ENCODE data around the gene CTTNBP2NL.

The CTTNBP2NL gene

DNA sequence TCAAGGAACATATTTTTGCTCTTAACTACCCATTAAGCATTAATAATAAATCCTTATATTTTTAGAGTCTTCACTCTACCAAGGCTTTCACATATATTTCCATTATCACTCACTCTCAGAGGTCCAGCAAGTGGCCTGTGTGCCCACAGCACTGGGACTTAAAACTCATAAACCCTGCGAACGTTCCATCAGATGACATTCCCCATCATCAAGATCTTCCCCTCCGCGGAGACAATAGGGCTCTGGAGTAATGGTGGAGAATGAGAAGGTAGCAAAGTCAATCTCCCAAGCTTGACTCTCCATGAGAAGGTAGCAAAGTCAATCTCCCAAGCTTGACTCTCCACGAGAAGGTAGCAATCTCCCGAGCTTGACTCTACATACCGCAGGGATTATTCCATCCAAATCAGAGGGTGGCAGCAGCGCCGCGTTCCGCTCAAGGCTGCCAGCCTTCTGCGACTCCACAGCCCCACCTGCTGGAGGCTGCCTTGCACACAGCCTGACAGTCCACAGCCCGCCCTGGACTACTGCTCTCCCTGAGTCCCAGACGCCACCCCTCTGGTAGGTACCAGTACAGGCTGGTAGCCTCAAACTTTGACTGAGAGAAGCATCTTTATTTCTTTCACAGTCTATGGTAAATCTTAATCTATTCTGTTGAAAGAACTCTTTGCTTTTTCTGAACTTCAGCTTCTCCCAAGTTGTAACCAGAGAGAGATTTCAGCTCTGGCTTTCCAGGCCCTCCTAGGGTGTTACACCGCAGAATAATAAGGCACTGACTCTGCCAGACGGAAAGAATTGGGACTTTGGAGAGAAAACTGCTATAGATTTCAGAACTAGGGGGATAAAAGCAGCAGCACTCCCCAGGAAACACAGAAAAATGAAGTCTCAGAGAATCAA lies 26.4 kb upstream of the CTTNBP2NL start:
- no peak overlapping the region for H3K27ac ChIP-seq (ENCODE audit: low read depth, low read length)
- H3K36me3 ChIP-seq (ENCODE audit: control insufficient read depth, insufficient read depth, low read length) = no peaks in the 10 kb centered on the region
- H3K9ac ChIP-seq (ENCODE audit: low read depth, low read length) = no peak overlapping the region
- no peaks in the 10 kb centered on the region for H3K27me3 ChIP-seq (ENCODE audit: control insufficient read depth, insufficient read depth, low read length)
- H3K4me1 ChIP-seq (ENCODE audit: control insufficient read depth, insufficient read depth, low read length) = no peaks in the 10 kb centered on the region
- no peak overlapping the region for H3K4me3 ChIP-seq (ENCODE audit: low read depth, low read length)
- H3K9me3 ChIP-seq (ENCODE audit: control insufficient read depth, insufficient read depth, low read length) = no peaks in the 10 kb centered on the region

DNA sequence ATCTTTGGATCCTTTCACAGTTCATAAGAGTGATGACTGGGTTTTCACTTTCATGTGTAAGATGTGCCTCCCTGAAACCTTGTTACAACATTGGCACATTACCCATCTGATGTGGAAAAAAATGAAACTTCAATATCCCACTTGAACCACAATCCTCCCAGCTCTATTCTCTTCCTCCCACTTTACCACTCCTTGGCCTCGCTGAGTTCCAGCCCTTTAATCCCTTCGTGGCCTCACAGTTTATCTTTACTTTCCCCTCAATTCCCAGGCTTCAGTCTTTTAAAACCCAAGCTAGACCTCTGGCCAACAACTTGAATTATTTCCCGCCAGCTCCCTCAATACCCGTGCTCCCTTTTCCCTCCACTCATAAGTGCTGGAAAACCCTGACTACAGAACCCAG lies 25.0 kb upstream of the CTTNBP2NL start:
- no peak overlapping the region for H3K4me3 ChIP-seq (ENCODE audit: low read depth, low read length)
- H3K27me3 ChIP-seq (ENCODE audit: control insufficient read depth, insufficient read depth, low read length) = no peaks in the 10 kb centered on the region
- H3K9me3 ChIP-seq (ENCODE audit: control insufficient read depth, insufficient read depth, low read length) = no peaks in the 10 kb centered on the region
- H3K36me3 ChIP-seq (ENCODE audit: control insufficient read depth, insufficient read depth, low read length) = no peaks in the 10 kb centered on the region
- H3K27ac ChIP-seq (ENCODE audit: low read depth, low read length) = no peak overlapping the region
- no peak overlapping the region for H3K9ac ChIP-seq (ENCODE audit: low read depth, low read length)
- no peaks in the 10 kb centered on the region for H3K4me1 ChIP-seq (ENCODE audit: control insufficient read depth, insufficient read depth, low read length)

DNA sequence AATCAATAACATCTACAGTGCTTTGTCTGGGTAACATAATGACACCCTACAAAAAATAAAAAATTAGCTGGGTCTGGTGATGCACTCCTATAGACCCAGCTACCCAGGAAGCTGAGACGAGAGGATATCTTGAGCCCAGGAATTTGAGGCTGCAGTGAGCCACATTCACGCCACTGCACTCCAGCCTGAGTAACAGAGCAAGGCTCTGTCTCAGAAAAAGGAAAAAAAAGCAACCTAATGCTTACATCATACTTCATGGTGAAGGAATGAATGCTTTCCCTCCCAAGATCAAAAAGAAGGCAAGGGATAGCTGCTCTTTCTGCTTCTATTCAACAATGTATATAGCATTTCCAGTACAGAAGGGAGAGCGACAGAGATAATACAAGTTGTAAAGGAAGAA lies 24.2 kb upstream of the CTTNBP2NL start:
- Histone ChIP-seq H3K4me1 (ENCODE audit: control insufficient read depth, insufficient read depth, low read length) (no peaks in the 10 kb centered on the region), H3K9me3 (ENCODE audit: control insufficient read depth, insufficient read depth, low read length) (no peaks in the 10 kb centered on the region), H3K27ac (ENCODE audit: low read depth, low read length) (no peak overlapping the region), H3K9ac (ENCODE audit: low read depth, low read length) (no peak overlapping the region), H3K4me3 (ENCODE audit: low read depth, low read length) (no peak overlapping the region), H3K27me3 (ENCODE audit: control insufficient read depth, insufficient read depth, low read length) (no peaks in the 10 kb centered on the region), H3K36me3 (ENCODE audit: control insufficient read depth, insufficient read depth, low read length) (no peaks in the 10 kb centered on the region)

DNA sequence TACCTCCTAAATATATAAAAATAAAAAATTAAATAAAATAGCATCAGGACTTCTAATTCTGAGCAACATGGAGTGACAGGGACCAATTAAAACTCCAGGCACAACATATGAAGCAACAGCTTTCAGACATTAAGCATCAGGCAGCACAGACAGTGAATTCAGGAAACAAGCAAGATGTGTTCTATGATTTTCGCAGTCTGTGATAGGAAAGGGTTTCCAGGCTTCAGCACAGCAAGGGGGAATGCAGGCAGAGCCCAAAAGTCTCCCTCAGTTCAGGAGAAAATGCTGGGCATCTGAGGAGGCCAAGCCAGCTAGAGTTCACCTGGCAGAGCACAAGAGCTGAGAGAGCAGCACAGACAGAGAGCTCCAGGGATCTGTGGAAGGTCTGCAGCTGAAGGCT lies 22.2 kb upstream of the CTTNBP2NL start:
- Histone ChIP-seq H3K36me3 (ENCODE audit: control insufficient read depth, insufficient read depth, low read length) (no peaks in the 10 kb centered on the region), H3K27me3 (ENCODE audit: control insufficient read depth, insufficient read depth, low read length) (no peaks in the 10 kb centered on the region), H3K4me1 (ENCODE audit: control insufficient read depth, insufficient read depth, low read length) (no peaks in the 10 kb centered on the region), H3K4me3 (ENCODE audit: low read depth, low read length) (no peak overlapping the region), H3K27ac (ENCODE audit: low read depth, low read length) (no peak overlapping the region), H3K9me3 (ENCODE audit: control insufficient read depth, insufficient read depth, low read length) (no peaks in the 10 kb centered on the region), H3K9ac (ENCODE audit: low read depth, low read length) (no peak overlapping the region)

DNA sequence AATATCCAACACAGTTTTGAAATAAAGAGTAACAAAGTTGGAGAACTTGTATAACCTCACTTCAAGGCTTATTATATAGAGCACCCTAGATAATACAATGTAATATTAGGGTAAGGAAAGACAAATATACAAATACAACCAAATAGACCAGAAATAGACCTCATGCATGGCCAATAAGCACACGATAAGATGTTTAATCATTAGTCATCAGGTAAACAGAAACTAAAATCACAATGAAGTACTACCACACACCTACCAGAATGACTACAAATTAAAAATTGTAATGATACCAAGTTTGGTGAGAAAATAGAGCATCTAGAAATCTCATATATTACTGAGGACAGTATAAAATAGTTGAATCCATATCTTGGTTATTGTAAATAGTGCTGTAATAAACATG lies 20.3 kb upstream of the CTTNBP2NL start:
- no peaks in the 10 kb centered on the region for H3K9me3 ChIP-seq (ENCODE audit: control insufficient read depth, insufficient read depth, low read length)
- H3K4me1 ChIP-seq (ENCODE audit: control insufficient read depth, insufficient read depth, low read length) = no peaks in the 10 kb centered on the region
- no peaks in the 10 kb centered on the region for H3K27me3 ChIP-seq (ENCODE audit: control insufficient read depth, insufficient read depth, low read length)
- no peaks in the 10 kb centered on the region for H3K36me3 ChIP-seq (ENCODE audit: control insufficient read depth, insufficient read depth, low read length)
- no peak overlapping the region for H3K27ac ChIP-seq (ENCODE audit: low read depth, low read length)
- no peak overlapping the region for H3K4me3 ChIP-seq (ENCODE audit: low read depth, low read length)
- no peak overlapping the region for H3K9ac ChIP-seq (ENCODE audit: low read depth, low read length)

DNA sequence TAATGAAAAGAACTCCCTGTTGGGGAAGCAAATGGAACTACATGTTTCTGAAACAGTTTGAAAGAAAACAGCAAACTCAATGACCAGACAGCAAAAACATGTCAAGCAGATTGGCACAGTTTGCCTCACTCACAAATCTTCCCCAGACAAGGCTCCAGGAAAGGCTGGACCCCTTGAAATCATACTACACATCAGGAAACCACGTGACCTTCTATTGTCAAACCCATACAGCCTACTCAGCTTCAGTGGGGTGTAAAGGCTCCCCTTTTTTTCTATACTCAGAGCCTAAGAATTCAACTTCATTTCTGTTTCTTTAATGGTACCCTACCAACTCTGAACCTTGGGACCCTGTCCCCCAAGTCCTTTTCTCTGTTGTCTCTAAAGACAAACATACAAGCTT lies 15.7 kb upstream of the CTTNBP2NL start:
- H3K27me3 ChIP-seq (ENCODE audit: control insufficient read depth, insufficient read depth, low read length) = no peaks in the 10 kb centered on the region

DNA sequence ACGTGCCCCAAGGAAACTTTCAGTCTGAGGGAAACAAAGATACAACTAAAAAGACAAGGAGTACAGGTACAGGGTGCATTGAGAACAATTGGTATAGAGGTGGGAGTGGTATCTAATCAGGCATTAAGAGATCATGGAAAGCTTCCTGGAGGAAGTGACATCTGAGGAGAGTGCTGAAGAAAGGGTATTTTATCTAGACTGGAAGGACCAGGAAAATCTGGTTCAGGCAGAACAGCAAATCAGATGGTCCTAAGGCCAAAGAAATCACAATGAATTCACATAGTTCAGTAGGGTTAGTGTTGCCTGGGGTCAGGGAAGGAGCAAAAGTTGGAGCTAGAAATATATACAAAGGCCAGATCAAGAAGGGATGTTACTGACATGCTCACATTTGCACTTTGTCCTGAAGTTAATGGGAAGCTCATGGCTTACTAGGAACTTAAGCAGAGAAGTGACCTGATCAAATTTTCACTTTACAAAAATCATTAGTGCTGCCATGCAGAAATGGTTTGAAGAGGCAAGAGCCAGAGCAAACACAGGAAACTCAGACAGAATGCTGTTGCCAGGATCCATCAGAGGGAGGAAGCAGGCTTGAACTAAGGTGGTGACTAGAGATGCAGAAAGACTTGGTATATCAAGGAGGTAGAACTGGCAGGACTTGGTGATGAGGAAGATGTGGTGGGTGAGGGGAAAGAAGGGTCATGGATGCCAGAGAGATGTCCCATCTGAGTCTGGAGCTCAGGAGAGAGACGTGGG lies 14.5 kb upstream of the CTTNBP2NL start:
- H3K4me3 ChIP-seq (ENCODE audit: low read depth, low read length) = no peak overlapping the region
- no peaks in the 10 kb centered on the region for H3K36me3 ChIP-seq (ENCODE audit: control insufficient read depth, insufficient read depth, low read length)
- H3K27ac ChIP-seq (ENCODE audit: low read depth, low read length) = no peak overlapping the region
- no peak overlapping the region for H3K9ac ChIP-seq (ENCODE audit: low read depth, low read length)
- no peaks in the 10 kb centered on the region for H3K4me1 ChIP-seq (ENCODE audit: control insufficient read depth, insufficient read depth, low read length)
- H3K27me3 ChIP-seq (ENCODE audit: control insufficient read depth, insufficient read depth, low read length) = no peaks in the 10 kb centered on the region
- no peaks in the 10 kb centered on the region for H3K9me3 ChIP-seq (ENCODE audit: control insufficient read depth, insufficient read depth, low read length)

More for the DNA sequence above, 15.7 kb upstream of the CTTNBP2NL start:
- H3K9ac ChIP-seq (ENCODE audit: low read depth, low read length) = no peak overlapping the region
- no peak overlapping the region for H3K27ac ChIP-seq (ENCODE audit: low read depth, low read length)
- H3K9me3 ChIP-seq (ENCODE audit: control insufficient read depth, insufficient read depth, low read length) = no peaks in the 10 kb centered on the region
- H3K4me1 ChIP-seq (ENCODE audit: control insufficient read depth, insufficient read depth, low read length) = no peaks in the 10 kb centered on the region
- no peak overlapping the region for H3K4me3 ChIP-seq (ENCODE audit: low read depth, low read length)
- no peaks in the 10 kb centered on the region for H3K36me3 ChIP-seq (ENCODE audit: control insufficient read depth, insufficient read depth, low read length)

DNA sequence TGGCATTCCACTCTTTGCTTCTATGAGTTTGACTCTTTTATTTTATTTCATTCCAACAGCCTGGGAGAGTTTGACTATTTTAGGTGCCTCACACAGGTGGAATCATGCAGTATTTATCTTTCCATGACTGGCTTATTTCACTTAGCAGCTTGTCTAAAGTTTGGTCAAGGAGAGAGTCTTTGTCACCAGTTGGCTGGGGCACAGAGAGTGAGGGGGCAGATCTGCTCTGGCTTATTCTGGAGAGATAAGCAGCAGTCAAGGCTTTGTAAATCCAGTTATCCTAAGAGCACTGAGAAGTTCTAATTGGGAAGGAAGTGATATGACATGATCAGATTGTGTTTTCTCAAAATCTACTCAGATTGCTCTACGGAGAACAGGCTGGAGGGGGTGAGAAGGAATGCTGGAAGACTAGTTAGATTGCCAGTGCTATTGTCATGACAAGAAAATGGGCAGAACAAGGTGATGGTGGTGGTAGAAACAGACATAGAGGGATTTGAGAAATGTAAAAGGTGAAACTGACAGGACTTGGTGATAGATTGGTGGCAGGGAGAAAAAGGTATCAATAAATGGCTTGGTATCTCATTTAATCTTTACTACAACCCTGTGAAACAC lies 12.1 kb upstream of the CTTNBP2NL start:
- no peak overlapping the region for H3K4me3 ChIP-seq (ENCODE audit: low read depth, low read length)
- H3K9ac ChIP-seq (ENCODE audit: low read depth, low read length) = no peak overlapping the region
- H3K27ac ChIP-seq (ENCODE audit: low read depth, low read length) = no peak overlapping the region
- no peaks in the 10 kb centered on the region for H3K27me3 ChIP-seq (ENCODE audit: control insufficient read depth, insufficient read depth, low read length)
- no peaks in the 10 kb centered on the region for H3K36me3 ChIP-seq (ENCODE audit: control insufficient read depth, insufficient read depth, low read length)
- H3K4me1 ChIP-seq (ENCODE audit: control insufficient read depth, insufficient read depth, low read length) = peaks cover 5% of the 10 kb centered on the region; the same call in 1 of the 2 replicates
- no peaks in the 10 kb centered on the region for H3K9me3 ChIP-seq (ENCODE audit: control insufficient read depth, insufficient read depth, low read length)

DNA sequence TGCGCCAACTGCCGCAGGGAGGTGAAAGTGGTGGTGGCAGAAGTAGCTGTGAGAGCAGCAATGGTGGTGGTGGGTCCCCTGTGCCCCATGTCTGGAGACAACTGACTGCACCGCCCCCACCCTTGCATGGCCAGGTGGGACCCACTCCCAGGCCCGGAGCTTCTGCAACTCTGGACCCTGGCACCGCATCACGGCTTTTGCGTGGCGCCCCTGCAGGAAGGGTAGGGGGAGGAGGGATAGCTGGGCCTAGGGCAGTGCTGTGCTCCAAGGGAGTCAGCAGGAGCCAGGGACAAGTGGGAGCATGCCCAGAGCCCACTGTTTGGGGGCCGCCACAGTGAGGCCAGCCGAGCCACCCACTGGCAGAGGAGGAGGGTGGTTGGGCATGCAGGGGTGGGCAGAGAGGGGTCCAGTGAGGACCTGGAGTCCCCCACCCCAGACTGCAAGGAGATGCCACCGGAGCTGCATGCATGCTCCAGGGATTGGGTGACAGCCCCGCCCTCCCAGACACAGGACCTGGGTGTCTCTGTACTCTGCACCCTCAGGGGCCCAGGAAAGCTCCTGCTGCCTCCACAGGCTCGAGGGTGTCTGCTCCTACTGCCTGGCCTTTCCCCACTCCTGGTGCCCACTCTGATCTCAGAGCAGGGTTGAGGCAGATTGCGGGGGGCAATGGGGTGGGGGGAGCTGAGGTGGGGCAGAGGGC lies 9.8 kb upstream of the CTTNBP2NL start:
- Histone ChIP-seq H3K4me3 (ENCODE audit: low read depth, low read length) (no peak overlapping the region), H3K36me3 (ENCODE audit: control insufficient read depth, insufficient read depth, low read length) (no peaks in the 10 kb centered on the region), H3K27me3 (ENCODE audit: control insufficient read depth, insufficient read depth, low read length) (no peaks in the 10 kb centered on the region)

DNA sequence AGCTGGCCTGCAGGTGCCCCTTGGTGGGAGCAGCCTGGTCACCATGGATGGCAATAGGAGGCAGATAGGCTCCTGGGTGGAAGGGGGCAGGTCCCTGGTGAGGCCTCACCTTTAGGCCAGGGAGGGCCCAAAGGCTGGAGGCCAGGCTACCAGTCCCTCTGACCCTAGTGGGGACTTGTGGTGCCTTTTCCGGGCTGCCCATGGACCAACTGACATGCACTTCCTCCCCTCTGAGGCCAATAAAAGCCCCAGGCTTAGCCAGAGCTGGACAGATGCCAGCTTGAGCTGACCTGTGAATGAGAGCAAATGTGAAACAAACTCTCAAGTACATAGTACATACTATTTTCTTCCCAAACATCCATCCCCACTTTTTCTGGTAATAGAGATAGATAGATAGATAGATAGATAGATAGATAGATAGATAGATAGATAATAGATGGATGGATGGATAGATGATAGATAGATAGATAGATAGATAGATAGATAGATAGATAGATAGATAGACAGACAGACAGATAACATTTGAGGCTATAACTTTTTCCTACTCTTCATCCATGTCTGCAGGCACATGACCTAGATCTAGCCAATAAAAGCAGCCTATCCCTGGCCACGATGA lies 9.2 kb upstream of the CTTNBP2NL start:
- Histone ChIP-seq H3K27ac (ENCODE audit: low read depth, low read length) (no peak overlapping the region), H3K9ac (ENCODE audit: low read depth, low read length) (no peak overlapping the region), H3K4me3 (ENCODE audit: low read depth, low read length) (no peak overlapping the region), H3K27me3 (ENCODE audit: control insufficient read depth, insufficient read depth, low read length) (no peaks in the 10 kb centered on the region), H3K36me3 (ENCODE audit: control insufficient read depth, insufficient read depth, low read length) (no peaks in the 10 kb centered on the region), H3K9me3 (ENCODE audit: control insufficient read depth, insufficient read depth, low read length) (no peaks in the 10 kb centered on the region), H3K4me1 (ENCODE audit: control insufficient read depth, insufficient read depth, low read length) (peaks cover 5% of the 10 kb centered on the region; the same call in 1 of the 2 replicates)

More for the DNA sequence above, 9.8 kb upstream of the CTTNBP2NL start:
- Histone ChIP-seq H3K9me3 (ENCODE audit: control insufficient read depth, insufficient read depth, low read length) (no peaks in the 10 kb centered on the region), H3K9ac (ENCODE audit: low read depth, low read length) (no peak overlapping the region), H3K27ac (ENCODE audit: low read depth, low read length) (no peak overlapping the region), H3K4me1 (ENCODE audit: control insufficient read depth, insufficient read depth, low read length) (peaks cover 5% of the 10 kb centered on the region; the same call in 1 of the 2 replicates)

Data from HUES48 (cell line).